Measurements from ENCODE around the gene MTERF4. TPM values are rescaled to one million over a fixed set of nuclear protein-coding genes. Genes with fewer than 3 reads are reported as not detected.

The MTERF4 gene
- total RNA-seq, 1 donor from 2014 or later = 24.2 TPM

GRCh38 chr2:241070361-241070760, 31.7 kb downstream of the MTERF4 start:
- no peak for DNase-seq (ENCODE audit: low read depth)

GRCh38 chr2:241069821-241070281, 32.2 kb downstream of the MTERF4 start:
- DNase-seq (ENCODE audit: low read depth) = no peak

- no peak for DNase-seq (ENCODE audit: low read depth)
Measured at GRCh38 chr2:241068942-241069810, 32.9 kb downstream of the MTERF4 start.

GRCh38 chr2:241068136-241068941, 33.7 kb downstream of the MTERF4 start:
- no peak for DNase-seq (ENCODE audit: low read depth)

- no peak for DNase-seq (ENCODE audit: low read depth)
Measured at GRCh38 chr2:241067501-241068135, 34.5 kb downstream of the MTERF4 start.

- DNase-seq (ENCODE audit: low read depth) = no peak
Measured at GRCh38 chr2:241066893-241067341, 35.2 kb downstream of the MTERF4 start.

GRCh38 chr2:241066171-241066892, 35.8 kb downstream of the MTERF4 start:
- DNase-seq (ENCODE audit: low read depth) = no peak

GRCh38 chr2:241065355-241065803, 36.7 kb downstream of the MTERF4 start:
- DNase-seq (ENCODE audit: low read depth) = no peak

GRCh38 chr2:241064802-241065354, 37.2 kb downstream of the MTERF4 start:
- DNase-seq (ENCODE audit: low read depth) = no peak

- no peak for DNase-seq (ENCODE audit: low read depth)
Measured at GRCh38 chr2:241064008-241064801, 37.9 kb downstream of the MTERF4 start.

GRCh38 chr2:241063587-241063986, 38.5 kb downstream of the MTERF4 start:
- DNase-seq (ENCODE audit: low read depth) = no peak

GRCh38 chr2:241063093-241063551, 39.0 kb downstream of the MTERF4 start:
- DNase-seq (ENCODE audit: low read depth) = no peak

GRCh38 chr2:241062389-241063092, 39.5 kb downstream of the MTERF4 start:
- no peak for DNase-seq (ENCODE audit: low read depth)

GRCh38 chr2:241061275-241061674, 40.8 kb downstream of the MTERF4 start:
- no peak for DNase-seq (ENCODE audit: low read depth)

GRCh38 chr2:241053576-241054251, 48.4 kb downstream of the MTERF4 start:
- no peak for DNase-seq (ENCODE audit: low read depth)

- DNase-seq (ENCODE audit: low read depth) = no peak
Measured at GRCh38 chr2:241052677-241053360, 49.3 kb downstream of the MTERF4 start.

GRCh38 chr2:241051578-241052487, 50.3 kb downstream of the MTERF4 start:
- no peak for DNase-seq (ENCODE audit: low read depth)
